ENCODE measurements around the gene PLBD2.

The PLBD2 gene

DNA sequence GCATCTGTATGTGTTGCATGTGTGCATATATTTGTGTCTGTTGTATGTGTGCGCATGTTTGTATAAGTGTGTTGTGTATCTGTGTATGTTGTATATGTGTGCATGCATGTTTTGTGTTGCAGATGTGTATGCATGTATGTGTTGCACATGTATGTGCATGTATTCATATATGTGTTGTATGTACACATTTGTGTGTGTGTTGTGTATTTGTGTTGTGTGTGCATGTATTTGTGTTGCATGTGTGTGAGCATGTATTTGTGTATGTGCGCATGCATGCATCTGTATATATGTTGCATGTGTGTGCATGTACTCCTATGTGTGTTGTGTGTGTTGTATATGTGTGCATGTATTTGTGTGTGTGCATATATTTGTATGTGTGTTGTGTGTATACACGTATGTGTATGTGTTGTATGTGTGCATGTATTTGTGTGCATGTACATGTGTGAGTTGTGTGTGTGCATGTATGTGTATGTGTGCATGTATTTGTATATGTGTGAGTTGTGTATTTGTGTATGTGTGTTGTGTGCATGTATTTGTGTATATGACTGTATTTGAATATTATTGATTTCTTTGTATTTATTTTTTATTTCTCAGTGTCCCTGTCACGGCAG, 40.2 kb upstream of the PLBD2 start:
- Histone ChIP-seq H3K79me2 (ENCODE audit: insufficient read depth, low read length) (no peaks in the 10 kb centered on the region), H4K20me1 (ENCODE audit: low read depth, low read length) (no peaks in the 10 kb centered on the region), H3K9me2 (replicated peaks; ENCODE audit: insufficient read depth, low read length) (no peaks in the 10 kb centered on the region), H3K36me3 (ENCODE audit: low read length) (peaks cover 5% of the 10 kb centered on the region; the same call in 1 of the 2 replicates), H3K4me3 (ENCODE audit: insufficient read depth, low read length, poor library complexity, severe bottlenecking) (no peak overlapping the region), H3K9ac (ENCODE audit: low read length) (no peak overlapping the region), H3K4me2 (ENCODE audit: low read depth, low read length, poor library complexity, severe bottlenecking) (no peak overlapping the region), H3K27ac (ENCODE audit: low read depth, low read length) (no peak overlapping the region), H3K9me3 (ENCODE audit: insufficient read depth, low read length) (no peaks in the 10 kb centered on the region), H2AFZ (ENCODE audit: low read depth, low read length, severe bottlenecking) (no peak overlapping the region), H3F3A (ENCODE audit: insufficient read depth) (no peaks in the 10 kb centered on the region), H3K27me3 (ENCODE audit: low read length) (no peaks in the 10 kb centered on the region)
- TF ChIP-seq, protein P1, sequence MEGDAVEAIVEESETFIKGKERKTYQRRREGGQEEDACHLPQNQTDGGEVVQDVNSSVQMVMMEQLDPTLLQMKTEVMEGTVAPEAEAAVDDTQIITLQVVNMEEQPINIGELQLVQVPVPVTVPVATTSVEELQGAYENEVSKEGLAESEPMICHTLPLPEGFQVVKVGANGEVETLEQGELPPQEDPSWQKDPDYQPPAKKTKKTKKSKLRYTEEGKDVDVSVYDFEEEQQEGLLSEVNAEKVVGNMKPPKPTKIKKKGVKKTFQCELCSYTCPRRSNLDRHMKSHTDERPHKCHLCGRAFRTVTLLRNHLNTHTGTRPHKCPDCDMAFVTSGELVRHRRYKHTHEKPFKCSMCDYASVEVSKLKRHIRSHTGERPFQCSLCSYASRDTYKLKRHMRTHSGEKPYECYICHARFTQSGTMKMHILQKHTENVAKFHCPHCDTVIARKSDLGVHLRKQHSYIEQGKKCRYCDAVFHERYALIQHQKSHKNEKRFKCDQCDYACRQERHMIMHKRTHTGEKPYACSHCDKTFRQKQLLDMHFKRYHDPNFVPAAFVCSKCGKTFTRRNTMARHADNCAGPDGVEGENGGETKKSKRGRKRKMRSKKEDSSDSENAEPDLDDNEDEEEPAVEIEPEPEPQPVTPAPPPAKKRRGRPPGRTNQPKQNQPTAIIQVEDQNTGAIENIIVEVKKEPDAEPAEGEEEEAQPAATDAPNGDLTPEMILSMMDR (IDR thresholded peaks at IDR 0.05; ENCODE audit: insufficient read depth, low read length, poor library complexity, severe bottlenecking), result no peak
- TF ChIP-seq EZH2phosphoT487 (conservative IDR thresholded peaks at IDR 0.05; ENCODE audit: low read length), result no peak

DNA sequence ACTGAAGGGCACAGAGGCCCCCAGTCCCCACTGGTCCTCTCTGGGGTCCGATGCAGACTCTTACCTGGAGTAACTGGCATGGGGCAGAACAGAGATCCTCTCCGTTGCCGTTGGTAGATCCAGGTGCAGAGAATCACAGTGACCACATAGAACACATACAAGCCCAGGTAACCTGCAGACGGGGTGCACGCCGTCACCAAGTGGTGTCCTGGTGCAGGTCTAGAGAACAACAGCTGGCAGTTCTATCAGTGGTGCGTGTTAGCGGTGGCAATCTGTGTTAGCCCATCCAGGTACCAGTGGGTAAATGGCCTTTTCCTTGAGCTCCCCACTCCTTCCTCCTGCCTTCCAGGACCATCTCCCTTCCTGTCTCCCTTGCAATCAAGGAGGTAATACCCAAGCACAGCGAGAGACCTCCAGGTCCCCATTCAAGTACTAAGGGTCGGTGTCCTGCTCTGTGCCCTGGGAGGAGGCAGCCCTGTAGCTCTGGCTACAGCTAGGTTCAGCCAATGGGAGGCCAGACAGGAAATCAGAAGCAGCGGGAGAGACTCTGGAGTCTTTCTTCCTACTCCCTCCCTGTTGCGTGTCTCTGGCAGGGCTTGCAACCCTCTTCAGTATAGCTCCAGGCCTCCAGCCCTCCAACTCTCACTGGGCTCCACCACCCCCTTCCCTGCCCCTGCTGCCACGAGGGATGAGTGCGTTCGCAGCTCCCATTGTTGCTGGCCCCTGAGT, 39.3 kb upstream of the PLBD2 start:
- Histone ChIP-seq H3K4me2 (ENCODE audit: low read depth, low read length, poor library complexity, severe bottlenecking) (no peak overlapping the region), H3K9me3 (ENCODE audit: insufficient read depth, low read length) (no peaks in the 10 kb centered on the region), H3K4me3 (ENCODE audit: insufficient read depth, low read length, poor library complexity, severe bottlenecking) (no peak overlapping the region), H2AFZ (ENCODE audit: low read depth, low read length, severe bottlenecking) (no peak overlapping the region), H3F3A (ENCODE audit: insufficient read depth) (no peaks in the 10 kb centered on the region), H3K27ac (ENCODE audit: low read depth, low read length) (no peak overlapping the region), H3K27me3 (ENCODE audit: low read length) (no peaks in the 10 kb centered on the region), H4K20me1 (ENCODE audit: low read depth, low read length) (no peaks in the 10 kb centered on the region), H3K36me3 (ENCODE audit: low read length) (peaks cover 5% of the 10 kb centered on the region; the same call in 1 of the 2 replicates), H3K9me2 (replicated peaks; ENCODE audit: insufficient read depth, low read length) (no peaks in the 10 kb centered on the region), H3K79me2 (ENCODE audit: insufficient read depth, low read length) (no peaks in the 10 kb centered on the region), H3K9ac (ENCODE audit: low read length) (no peak overlapping the region)
- TF ChIP-seq, protein P1 (IDR thresholded peaks at IDR 0.05; ENCODE audit: insufficient read depth, low read length, poor library complexity, severe bottlenecking), result no peak
- no peak for TF ChIP-seq EZH2phosphoT487 (conservative IDR thresholded peaks at IDR 0.05; ENCODE audit: low read length)

DNA sequence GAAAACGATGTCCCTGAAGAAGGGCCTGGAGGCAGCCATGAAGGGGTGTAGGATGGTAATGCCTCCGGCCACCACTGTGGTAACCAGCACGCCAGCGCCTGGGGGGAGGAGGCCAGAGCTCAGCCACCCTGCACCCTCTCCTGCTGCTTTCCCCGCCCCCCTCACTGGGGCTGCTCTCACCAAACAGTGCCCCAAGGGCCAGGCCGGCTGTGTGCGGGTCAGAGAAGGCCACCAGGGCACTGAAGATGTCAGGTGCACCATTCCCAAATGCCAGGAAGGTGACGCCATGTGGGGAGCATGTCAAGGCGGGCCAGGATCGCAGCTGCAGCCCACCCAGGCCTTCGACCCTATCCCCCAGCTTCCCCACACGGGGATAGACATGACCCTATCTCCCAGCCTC, 38.0 kb upstream of the PLBD2 start:
- no peak for TF ChIP-seq EZH2phosphoT487 (conservative IDR thresholded peaks at IDR 0.05; ENCODE audit: low read length)
- H4K20me1 ChIP-seq (ENCODE audit: low read depth, low read length), result no peaks in the 10 kb centered on the region
- no peaks in the 10 kb centered on the region for H3F3A ChIP-seq (ENCODE audit: insufficient read depth)
- H3K4me3 ChIP-seq (ENCODE audit: insufficient read depth, low read length, poor library complexity, severe bottlenecking), result no peak overlapping the region
- H3K27me3 ChIP-seq (ENCODE audit: low read length), result no peaks in the 10 kb centered on the region
- H2AFZ ChIP-seq (ENCODE audit: low read depth, low read length, severe bottlenecking), result no peak overlapping the region
- no peaks in the 10 kb centered on the region for H3K9me3 ChIP-seq (ENCODE audit: insufficient read depth, low read length)
- H3K36me3 ChIP-seq (ENCODE audit: low read length), result peaks cover 5% of the 10 kb centered on the region; the same call in 1 of the 2 replicates
- no peak overlapping the region for H3K27ac ChIP-seq (ENCODE audit: low read depth, low read length)
- H3K4me2 ChIP-seq (ENCODE audit: low read depth, low read length, poor library complexity, severe bottlenecking), result no peak overlapping the region
- H3K9ac ChIP-seq (ENCODE audit: low read length), result no peak overlapping the region
- H3K9me2 ChIP-seq (replicated peaks; ENCODE audit: insufficient read depth, low read length), result no peaks in the 10 kb centered on the region
- H3K79me2 ChIP-seq (ENCODE audit: insufficient read depth, low read length), result no peaks in the 10 kb centered on the region

DNA sequence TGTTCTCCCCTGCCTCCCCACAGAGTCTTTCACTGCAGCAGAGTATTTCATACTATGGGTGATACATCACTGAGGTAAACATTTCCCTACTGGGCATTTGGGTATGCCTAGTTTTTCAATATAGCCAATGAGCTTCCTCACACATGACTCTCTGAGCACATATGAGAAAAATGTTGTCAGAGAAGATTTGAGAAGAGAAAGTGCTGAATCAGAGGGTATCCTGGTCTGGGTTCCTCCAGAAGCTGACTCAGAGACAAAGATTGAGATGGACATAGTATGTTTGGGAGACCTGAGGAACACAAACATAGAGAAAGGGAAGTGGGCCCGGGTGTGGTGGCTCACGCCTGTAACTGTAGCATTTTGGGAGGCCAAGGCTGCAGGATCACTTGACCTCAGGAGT, 36.0 kb upstream of the PLBD2 start:
- Histone ChIP-seq H3K27ac (ENCODE audit: low read depth, low read length) (no peak overlapping the region), H3K4me3 (ENCODE audit: insufficient read depth, low read length, poor library complexity, severe bottlenecking) (no peak overlapping the region), H3K27me3 (ENCODE audit: low read length) (no peaks in the 10 kb centered on the region), H3K9ac (ENCODE audit: low read length) (no peak overlapping the region), H2AFZ (ENCODE audit: low read depth, low read length, severe bottlenecking) (no peak overlapping the region), H3K79me2 (ENCODE audit: insufficient read depth, low read length) (no peaks in the 10 kb centered on the region), H3K9me2 (replicated peaks; ENCODE audit: insufficient read depth, low read length) (no peaks in the 10 kb centered on the region), H3K9me3 (ENCODE audit: insufficient read depth, low read length) (no peaks in the 10 kb centered on the region), H3K4me2 (ENCODE audit: low read depth, low read length, poor library complexity, severe bottlenecking) (no peak overlapping the region), H3K36me3 (ENCODE audit: low read length) (peaks cover 5% of the 10 kb centered on the region; the same call in 1 of the 2 replicates), H4K20me1 (ENCODE audit: low read depth, low read length) (no peaks in the 10 kb centered on the region), H3F3A (ENCODE audit: insufficient read depth) (no peaks in the 10 kb centered on the region)
- TF ChIP-seq EZH2phosphoT487 (conservative IDR thresholded peaks at IDR 0.05; ENCODE audit: low read length), result no peak
- TF ChIP-seq, protein P1 (IDR thresholded peaks at IDR 0.05; ENCODE audit: insufficient read depth, low read length, poor library complexity, severe bottlenecking), result no peak
